GM12878 (cell line): ENCODE data around the gene CDH18. TPM values are rescaled to one million over a fixed set of nuclear protein-coding genes. Genes with fewer than 3 reads are reported as not detected.

Experiments used
- ATAC-seq: fragments of 200-7000 bp; cut with Tn5 transposase; 3 replicates; pipeline ENCODE4 v1.9.1; 2020; ENCODE audit warnings: mild to moderate bottlenecking, moderate library complexity
- BruUV-seq: library from RNA; stranded (reverse); fragments of 400-500 nt; replicated peaks from 2 replicates; lab custom pipeline; 2021; lab: Mats Ljungman, UMichigan
- CTCF ChIA-PET: fragments of 300-600 bp; sonication (Branson Sonifier 250); formaldehyde crosslinking; extraction: SDS; loops from one replicate; lab custom pipeline; 2021; ENCODE audit warnings: inconsistent platforms; lab: Yijun Ruan, JAX
- POLR2A ChIA-PET: fragments of 350-600 bp; formaldehyde crosslinking; extraction: SDS; loops from one replicate; lab custom pipeline; 2021; ENCODE audit warnings: inconsistent platforms; lab: Charles Lee
- RAD21 ChIA-PET: fragments of 300-600 bp; sonication (Branson Sonifier 250); formaldehyde crosslinking; loops from one replicate; lab custom pipeline; 2023; ENCODE audit warnings: antibody characterized with exemption; ENCODE audit not compliant: unreplicated experiment; lab: Charles Lee
- SMC1A ChIA-PET: fragments of 300-600 bp; sonication (Branson Sonifier 250); formaldehyde crosslinking; loops from one replicate; lab custom pipeline; 2023; ENCODE audit not compliant: unreplicated experiment, uncharacterized antibody; lab: Charles Lee
- DNase-seq: peaks from one replicate; pipeline ENCODE4 v3.0.0-alpha.2; 2011; ENCODE audit warnings: low read depth, low spot score
- FAIRE-seq: peaks from 3 replicates; lab custom pipeline; 2011; peaks lifted over from hg19 to GRCh38; lab: Jason Lieb, UNC
- H2AFZ ChIP-seq: 2 replicates; pipeline ENCODE4 v1.6.0; 2011; ENCODE audit warnings: low read depth, low read length, control low read depth; ENCODE audit not compliant: control insufficient read depth
- H3K27ac ChIP-seq: 2 replicates; pipeline ENCODE4 v1.5.1; 2011; ENCODE audit warnings: control low read depth; ENCODE audit not compliant: control insufficient read depth, insufficient read depth
- H3K27me3 ChIP-seq, 2 experiments: replicated peaks in 1 of 2; 2 replicates each; pipeline versions ENCODE4 v1.6.0 to v1.6.1; 2011; ENCODE audit warnings: low read length in 1 of 2; ENCODE audit not compliant: control insufficient read depth in 2 of 2, insufficient read depth in 2 of 2
- H3K36me3 ChIP-seq, 2 experiments: 2 replicates each; pipeline ENCODE4 v1.5.1; 2011; ENCODE audit warnings: low read length in 1 of 2; ENCODE audit not compliant: control insufficient read depth in 2 of 2, insufficient read depth in 2 of 2
- H3K4me1 ChIP-seq: 2 replicates; pipeline ENCODE4 v1.6.1; 2011; ENCODE audit warnings: mild to moderate bottlenecking, low read length, moderate library complexity, mixed read lengths; ENCODE audit not compliant: control insufficient read depth, insufficient read depth
- H3K4me2 ChIP-seq: 2 replicates; pipeline ENCODE4 v1.6.0; 2011; ENCODE audit warnings: control low read depth; ENCODE audit not compliant: control insufficient read depth, insufficient read depth
- H3K4me3 ChIP-seq: fragments of 200-600 bp; sonication (generic); 2 replicates; pipeline ENCODE4 v1.5.1; 2016
- H3K79me2 ChIP-seq: 2 replicates; pipeline ENCODE4 v1.6.0; 2011; ENCODE audit warnings: low read length; ENCODE audit not compliant: control insufficient read depth, insufficient read depth
- H3K9ac ChIP-seq: 2 replicates; pipeline ENCODE4 v1.8.0; 2011; ENCODE audit warnings: low read length, control low read depth, mixed read lengths; ENCODE audit not compliant: control insufficient read depth, insufficient read depth
- H3K9me3 ChIP-seq: replicated peaks from 3 replicates; pipeline ENCODE4 v1.5.1; 2011; ENCODE audit warnings: mild to moderate bottlenecking, low read length; ENCODE audit not compliant: control insufficient read depth, insufficient read depth
- H4K20me1 ChIP-seq: 2 replicates; pipeline ENCODE4 v1.6.0; 2011; ENCODE audit not compliant: control insufficient read depth, insufficient read depth
- BMI1 ChIP-seq: fragments of 450-650 bp; IDR thresholded peaks from 2 replicates; pipeline ENCODE4 v1.6.1; 2016; ENCODE audit warnings: mild to moderate bottlenecking, moderate library complexity, borderline replicate concordance
- CBX5 ChIP-seq: sonication (generic); IDR thresholded peaks from 2 replicates; pipeline ENCODE4 v1.6.1; 2016; ENCODE audit warnings: low read depth, moderate library complexity, mild to moderate bottlenecking, inconsistent platforms
- CEBPB ChIP-seq, 2 experiments: fragments of 150-350 bp in 1 of 2; IDR thresholded peaks; 2 replicates each; pipeline ENCODE4 v1.6.1; 2012 to 2014; ENCODE audit warnings: low read depth in 2 of 2, low read length in 2 of 2, borderline replicate concordance in 1 of 2, inconsistent platforms in 1 of 2
- CHD1 ChIP-seq: IDR thresholded peaks from 2 replicates; pipeline ENCODE4 v1.6.1; 2012; ENCODE audit warnings: low read depth, low read length, improper control_type of control experiment
- FOS ChIP-seq: IDR thresholded peaks from 3 replicates; pipeline ENCODE4 v1.6.1; 2011; ENCODE audit warnings: borderline replicate concordance; ENCODE audit not compliant: insufficient read length; ENCODE audit errors: extremely low read depth
- MEF2A ChIP-seq: IDR thresholded peaks from 2 replicates; pipeline ENCODE4 v1.6.1; 2011; ENCODE audit warnings: low read depth, mild to moderate bottlenecking, low read length, moderate library complexity; ENCODE audit not compliant: insufficient read depth
- POLR2AphosphoS5 ChIP-seq: IDR thresholded peaks from 2 replicates; pipeline ENCODE4 v1.6.1; 2011; ENCODE audit warnings: mild to moderate bottlenecking, low read length, inconsistent platforms
- RB1 ChIP-seq: fragments of 450-650 bp; formaldehyde crosslinking; IDR thresholded peaks from 2 replicates; pipeline ENCODE4 v1.6.1; 2017; ENCODE audit warnings: mild to moderate bottlenecking, borderline replicate concordance
- STAT1 ChIP-seq: fragments of 450-650 bp; conservative IDR thresholded peaks from 2 replicates; pipeline ENCODE4 v1.6.1; 2014; ENCODE audit warnings: antibody characterized with exemption, mild to moderate bottlenecking
- WGBS: methylation state at CpG from one replicate; pipeline ENCODE4 v1.1.6; 2016; ENCODE audit warnings: low lambda C conversion rate; ENCODE audit not compliant: insufficient replicate concordance, insufficient coverage; ENCODE audit errors: missing lambda C conversion rate; 5-methylcytosine and 5-hydroxymethylcytosine counted together
- in situ Hi-C: fragments of 300-500 bp; cut with MboI; formaldehyde crosslinking; loops from 9 replicates; pipeline ENCODE4 v1.14.3; 2018; ENCODE audit warnings: mixed read lengths
- intact Hi-C: fragments of 100-400 bp; cut with micrococcal nuclease; formaldehyde crosslinking; loops from one replicate; pipeline ENCODE4 v1.14.2; 2022; ENCODE audit not compliant: unreplicated experiment
- polyA plus RNA-seq, 11 experiments: library from polyadenylated mRNA; depleted of rRNA in 4 of 11; unstranded in 6 of 11; stranded (reverse) in 5 of 11; fragments of >200 nt; fragmentation: Nextera tagmentation in 4 of 11; fragmentation: Illumina TruSeq in 1 of 11; extraction: Ambion mirVana in 4 of 11; extraction: Trizol in 1 of 11; gene quantifications; 1 replicate in 1 of 11; 2 replicates in 10 of 11; pipeline versions ENCODE4 v1.2.1 to v1.2.3, GENCODE V29; 2011 to 2016; ENCODE audit warnings: inconsistent platforms in 2 of 11, missing spikeins in 2 of 11, low read depth in 1 of 11
- total RNA-seq, 4 experiments: library from RNA; depleted of rRNA in 3 of 4; stranded (reverse); fragments of >200 nt in 3 of 4; fragmentation: Illumina TruSeq in 1 of 4; extraction: Trizol in 1 of 4; gene quantifications; 2 replicates each; pipeline versions ENCODE4 v1.2.1 to v1.2.3, GENCODE V29; 2013 to 2021
- TF ChIP-seq, protein P1 (sequence below): IDR thresholded peaks from 2 replicates; pipeline ENCODE4 v1.6.1; 2011; ENCODE audit warnings: mild to moderate bottlenecking, low read depth, low read length, moderate library complexity; ENCODE audit not compliant: insufficient replicate concordance
- TF ChIP-seq, protein P2 (sequence below): fragments of 450-650 bp; IDR thresholded peaks from 2 replicates; pipeline ENCODE4 v1.6.1; 2018; ENCODE audit warnings: borderline replicate concordance, mild to moderate bottlenecking; ENCODE audit not compliant: partially characterized antibody
- TF ChIP-seq, protein P3 (sequence below): fragments of 450-650 bp; IDR thresholded peaks from 2 replicates; pipeline ENCODE4 v1.6.1; 2016; ENCODE audit warnings: mild to moderate bottlenecking
- TF ChIP-seq, protein P4 (sequence below): fragments of 450-650 bp; IDR thresholded peaks from 2 replicates; pipeline ENCODE4 v1.6.1; 2017; ENCODE audit warnings: mild to moderate bottlenecking
- TF ChIP-seq, protein P5 (sequence below): fragments of 150-350 bp; IDR thresholded peaks from 2 replicates; pipeline ENCODE4 v1.6.1; 2016; ENCODE audit warnings: low read depth, low read length

Gene CDH18
- total and polyA plus RNA-seq, 10 of the 15 experiments (the other 5 are each of a cell fraction or from before 2014, with no cell fraction given) = 0.41 TPM; not detected in 9

DNA sequence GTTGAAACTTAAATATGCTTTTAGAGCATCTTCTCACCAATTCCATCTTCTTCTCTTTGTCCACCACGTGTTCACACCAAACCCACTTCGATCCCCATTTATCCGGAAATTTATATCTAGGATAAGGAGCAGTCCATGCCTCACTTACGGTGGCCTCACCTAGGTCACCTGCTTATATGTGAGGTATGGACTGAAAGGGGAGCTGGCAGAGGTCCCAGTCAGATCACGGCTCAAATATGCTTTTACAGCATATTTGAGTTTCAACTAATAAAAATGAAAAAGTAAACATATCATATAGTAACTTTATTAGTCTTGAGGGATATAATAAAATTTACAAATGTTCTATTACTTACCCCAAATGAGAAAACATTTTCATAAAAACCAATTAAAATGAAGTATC is 508.4 kb downstream of the CDH18 start:
- CTCF ChIA-PET = no interaction called here
- H3K9ac ChIP-seq = no peak overlapping the region
- ATAC-seq (no peak), DNase-seq (no peak), FAIRE-seq (no peak)
- H3K27ac ChIP-seq = no peak overlapping the region
- RAD21 ChIA-PET = no interaction called here
- no peak overlapping the region for H2AFZ ChIP-seq
- intact Hi-C loops (no loop called here), in situ Hi-C loops (no loop called here)
- H3K79me2 ChIP-seq = no peaks in the 10 kb centered on the region
- no peaks in the 10 kb centered on the region for H3K9me3 ChIP-seq
- no peak overlapping the region for H3K4me2 ChIP-seq
- SMC1A ChIA-PET = interaction anchor here (1.7 kb wide), 1 partner anchor 10 kb away, joined by 5 read pairs; no protein-coding TSS in a partner anchor
- H3K27me3 ChIP-seq = no peaks in the 10 kb centered on the region
- BruUV-seq = no TSS peak
- WGBS = 30% methylated on average over 5 of the region's 5 CpGs
- H3K4me3 ChIP-seq = no peak overlapping the region
- H4K20me1 ChIP-seq = no peaks in the 10 kb centered on the region
- no peaks in the 10 kb centered on the region for H3K4me1 ChIP-seq
- no peaks in the 10 kb centered on the region for H3K36me3 ChIP-seq
- POLR2A ChIA-PET = no interaction called here
- TF ChIP-seq CHD1 (no peak), FOS (no peak), STAT1 (no peak), CBX5 (no peak), POLR2AphosphoS5 (no peak), CEBPB (IDR thresholded peaks at IDR 0.05; ENCODE audit: borderline replicate concordance in 1 of 2, low read depth in 2 of 2, low read length in 2 of 2) (no peak), RB1 (no peak), MEF2A (no peak), BMI1 (no peak)
- TF ChIP-seq, protein P1, sequence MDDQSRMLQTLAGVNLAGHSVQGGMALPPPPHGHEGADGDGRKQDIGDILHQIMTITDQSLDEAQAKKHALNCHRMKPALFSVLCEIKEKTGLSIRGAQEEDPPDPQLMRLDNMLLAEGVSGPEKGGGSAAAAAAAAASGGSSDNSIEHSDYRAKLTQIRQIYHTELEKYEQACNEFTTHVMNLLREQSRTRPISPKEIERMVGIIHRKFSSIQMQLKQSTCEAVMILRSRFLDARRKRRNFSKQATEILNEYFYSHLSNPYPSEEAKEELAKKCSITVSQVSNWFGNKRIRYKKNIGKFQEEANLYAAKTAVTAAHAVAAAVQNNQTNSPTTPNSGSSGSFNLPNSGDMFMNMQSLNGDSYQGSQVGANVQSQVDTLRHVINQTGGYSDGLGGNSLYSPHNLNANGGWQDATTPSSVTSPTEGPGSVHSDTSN = no peak
- TF ChIP-seq, protein P2, sequence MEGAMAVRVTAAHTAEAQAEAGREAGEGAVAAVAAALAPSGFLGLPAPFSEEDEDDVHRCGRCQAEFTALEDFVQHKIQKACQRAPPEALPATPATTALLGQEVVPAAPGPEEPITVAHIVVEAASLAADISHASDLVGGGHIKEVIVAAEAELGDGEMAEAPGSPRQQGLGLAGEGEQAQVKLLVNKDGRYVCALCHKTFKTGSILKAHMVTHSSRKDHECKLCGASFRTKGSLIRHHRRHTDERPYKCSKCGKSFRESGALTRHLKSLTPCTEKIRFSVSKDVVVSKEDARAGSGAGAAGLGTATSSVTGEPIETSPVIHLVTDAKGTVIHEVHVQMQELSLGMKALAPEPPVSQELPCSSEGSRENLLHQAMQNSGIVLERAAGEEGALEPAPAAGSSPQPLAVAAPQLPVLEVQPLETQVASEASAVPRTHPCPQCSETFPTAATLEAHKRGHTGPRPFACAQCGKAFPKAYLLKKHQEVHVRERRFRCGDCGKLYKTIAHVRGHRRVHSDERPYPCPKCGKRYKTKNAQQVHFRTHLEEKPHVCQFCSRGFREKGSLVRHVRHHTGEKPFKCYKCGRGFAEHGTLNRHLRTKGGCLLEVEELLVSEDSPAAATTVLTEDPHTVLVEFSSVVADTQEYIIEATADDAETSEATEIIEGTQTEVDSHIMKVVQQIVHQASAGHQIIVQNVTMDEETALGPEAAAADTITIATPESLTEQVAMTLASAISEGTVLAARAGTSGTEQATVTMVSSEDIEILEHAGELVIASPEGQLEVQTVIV = no peak
- TF ChIP-seq, protein P3, sequence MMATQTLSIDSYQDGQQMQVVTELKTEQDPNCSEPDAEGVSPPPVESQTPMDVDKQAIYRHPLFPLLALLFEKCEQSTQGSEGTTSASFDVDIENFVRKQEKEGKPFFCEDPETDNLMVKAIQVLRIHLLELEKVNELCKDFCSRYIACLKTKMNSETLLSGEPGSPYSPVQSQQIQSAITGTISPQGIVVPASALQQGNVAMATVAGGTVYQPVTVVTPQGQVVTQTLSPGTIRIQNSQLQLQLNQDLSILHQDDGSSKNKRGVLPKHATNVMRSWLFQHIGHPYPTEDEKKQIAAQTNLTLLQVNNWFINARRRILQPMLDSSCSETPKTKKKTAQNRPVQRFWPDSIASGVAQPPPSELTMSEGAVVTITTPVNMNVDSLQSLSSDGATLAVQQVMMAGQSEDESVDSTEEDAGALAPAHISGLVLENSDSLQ = no peak
- TF ChIP-seq, protein P4, sequence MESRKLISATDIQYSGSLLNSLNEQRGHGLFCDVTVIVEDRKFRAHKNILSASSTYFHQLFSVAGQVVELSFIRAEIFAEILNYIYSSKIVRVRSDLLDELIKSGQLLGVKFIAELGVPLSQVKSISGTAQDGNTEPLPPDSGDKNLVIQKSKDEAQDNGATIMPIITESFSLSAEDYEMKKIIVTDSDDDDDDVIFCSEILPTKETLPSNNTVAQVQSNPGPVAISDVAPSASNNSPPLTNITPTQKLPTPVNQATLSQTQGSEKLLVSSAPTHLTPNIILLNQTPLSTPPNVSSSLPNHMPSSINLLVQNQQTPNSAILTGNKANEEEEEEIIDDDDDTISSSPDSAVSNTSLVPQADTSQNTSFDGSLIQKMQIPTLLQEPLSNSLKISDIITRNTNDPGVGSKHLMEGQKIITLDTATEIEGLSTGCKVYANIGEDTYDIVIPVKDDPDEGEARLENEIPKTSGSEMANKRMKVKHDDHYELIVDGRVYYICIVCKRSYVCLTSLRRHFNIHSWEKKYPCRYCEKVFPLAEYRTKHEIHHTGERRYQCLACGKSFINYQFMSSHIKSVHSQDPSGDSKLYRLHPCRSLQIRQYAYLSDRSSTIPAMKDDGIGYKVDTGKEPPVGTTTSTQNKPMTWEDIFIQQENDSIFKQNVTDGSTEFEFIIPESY = no peak
- TF ChIP-seq, protein P5, sequence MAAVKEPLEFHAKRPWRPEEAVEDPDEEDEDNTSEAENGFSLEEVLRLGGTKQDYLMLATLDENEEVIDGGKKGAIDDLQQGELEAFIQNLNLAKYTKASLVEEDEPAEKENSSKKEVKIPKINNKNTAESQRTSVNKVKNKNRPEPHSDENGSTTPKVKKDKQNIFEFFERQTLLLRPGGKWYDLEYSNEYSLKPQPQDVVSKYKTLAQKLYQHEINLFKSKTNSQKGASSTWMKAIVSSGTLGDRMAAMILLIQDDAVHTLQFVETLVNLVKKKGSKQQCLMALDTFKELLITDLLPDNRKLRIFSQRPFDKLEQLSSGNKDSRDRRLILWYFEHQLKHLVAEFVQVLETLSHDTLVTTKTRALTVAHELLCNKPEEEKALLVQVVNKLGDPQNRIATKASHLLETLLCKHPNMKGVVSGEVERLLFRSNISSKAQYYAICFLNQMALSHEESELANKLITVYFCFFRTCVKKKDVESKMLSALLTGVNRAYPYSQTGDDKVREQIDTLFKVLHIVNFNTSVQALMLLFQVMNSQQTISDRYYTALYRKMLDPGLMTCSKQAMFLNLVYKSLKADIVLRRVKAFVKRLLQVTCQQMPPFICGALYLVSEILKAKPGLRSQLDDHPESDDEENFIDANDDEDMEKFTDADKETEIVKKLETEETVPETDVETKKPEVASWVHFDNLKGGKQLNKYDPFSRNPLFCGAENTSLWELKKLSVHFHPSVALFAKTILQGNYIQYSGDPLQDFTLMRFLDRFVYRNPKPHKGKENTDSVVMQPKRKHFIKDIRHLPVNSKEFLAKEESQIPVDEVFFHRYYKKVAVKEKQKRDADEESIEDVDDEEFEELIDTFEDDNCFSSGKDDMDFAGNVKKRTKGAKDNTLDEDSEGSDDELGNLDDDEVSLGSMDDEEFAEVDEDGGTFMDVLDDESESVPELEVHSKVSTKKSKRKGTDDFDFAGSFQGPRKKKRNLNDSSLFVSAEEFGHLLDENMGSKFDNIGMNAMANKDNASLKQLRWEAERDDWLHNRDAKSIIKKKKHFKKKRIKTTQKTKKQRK = no peak
